ENCODE measurements around the gene BID. TPM values are rescaled to one million over a fixed set of nuclear protein-coding genes. Genes with fewer than 3 reads are reported as not detected.

The BID gene
- total RNA-seq, 1 experiment from 2014 or later = 23.2 TPM

GRCh38 chr22:17694193-17694592, 80.1 kb downstream of the BID start:
- peaks cover 2 to 5% (median 3%) of the 10 kb centered on the region in 3 experiments; a peak in 5 of 7 replicates for H3K36me3 Mint-ChIP-seq (ENCODE audit: insufficient read depth in 1 of 3, low read depth in 3 of 3)

More at GRCh38 chr22:17694193-17694592, 80.1 kb downstream of the BID start:
- no peak overlapping the region for H2BK15ac ChIP-seq (ENCODE audit: low read depth, low read length)
- H2BK20ac ChIP-seq (ENCODE audit: low read depth, low read length, poor library complexity, severe bottlenecking) = no peak overlapping the region
- H3K9me3 Mint-ChIP-seq = no peaks in the 10 kb centered on the region
- no peak overlapping the region for H3K4me3 Mint-ChIP-seq
- H3T11ph ChIP-seq (ENCODE audit: low read length) = no peak overlapping the region
- TF ChIP-seq, protein P1, sequence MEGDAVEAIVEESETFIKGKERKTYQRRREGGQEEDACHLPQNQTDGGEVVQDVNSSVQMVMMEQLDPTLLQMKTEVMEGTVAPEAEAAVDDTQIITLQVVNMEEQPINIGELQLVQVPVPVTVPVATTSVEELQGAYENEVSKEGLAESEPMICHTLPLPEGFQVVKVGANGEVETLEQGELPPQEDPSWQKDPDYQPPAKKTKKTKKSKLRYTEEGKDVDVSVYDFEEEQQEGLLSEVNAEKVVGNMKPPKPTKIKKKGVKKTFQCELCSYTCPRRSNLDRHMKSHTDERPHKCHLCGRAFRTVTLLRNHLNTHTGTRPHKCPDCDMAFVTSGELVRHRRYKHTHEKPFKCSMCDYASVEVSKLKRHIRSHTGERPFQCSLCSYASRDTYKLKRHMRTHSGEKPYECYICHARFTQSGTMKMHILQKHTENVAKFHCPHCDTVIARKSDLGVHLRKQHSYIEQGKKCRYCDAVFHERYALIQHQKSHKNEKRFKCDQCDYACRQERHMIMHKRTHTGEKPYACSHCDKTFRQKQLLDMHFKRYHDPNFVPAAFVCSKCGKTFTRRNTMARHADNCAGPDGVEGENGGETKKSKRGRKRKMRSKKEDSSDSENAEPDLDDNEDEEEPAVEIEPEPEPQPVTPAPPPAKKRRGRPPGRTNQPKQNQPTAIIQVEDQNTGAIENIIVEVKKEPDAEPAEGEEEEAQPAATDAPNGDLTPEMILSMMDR (conservative IDR thresholded peaks at IDR 0.05) = no peak
- no peak for DNase-seq
- H3K9ac ChIP-seq (ENCODE audit: extremely low read depth, insufficient read length, low read length) = no peak overlapping the region
- H2BK12ac ChIP-seq (ENCODE audit: insufficient read length, low read depth, low read length) = no peak overlapping the region
- H3K14ac ChIP-seq (ENCODE audit: insufficient read depth, low read length) = no peak overlapping the region
- H3K79me2 ChIP-seq (ENCODE audit: insufficient read depth, low read length) = no peaks in the 10 kb centered on the region; the same call in 1 of the 2 replicates
- no peaks in the 10 kb centered on the region for H3K27me3 Mint-ChIP-seq (ENCODE audit: low read depth)
- H2BK120ac ChIP-seq (ENCODE audit: low read depth, low read length, poor library complexity, severe bottlenecking) = no peak overlapping the region
- no peak overlapping the region for H4K91ac ChIP-seq (ENCODE audit: insufficient read length, low read depth, low read length)
- H3K23ac ChIP-seq (ENCODE audit: insufficient read length, low read depth, low read length) = no peak overlapping the region
- no peak overlapping the region for H3K27ac ChIP-seq (ENCODE audit: insufficient read length, low read depth, low read length)
- H2BK5ac ChIP-seq (ENCODE audit: insufficient read length, low read length) = no peak overlapping the region
- no peak overlapping the region for H3K18ac ChIP-seq (ENCODE audit: insufficient read length, low read depth, low read length)
- no peaks in the 10 kb centered on the region for H3K27me3 ChIP-seq (ENCODE audit: insufficient read depth, low read length)
- WGBS (ENCODE audit: extremely low coverage, insufficient read length, low lambda C conversion rate) = no CpG with 5 or more reads among the region's 2 CpGs
- no peak overlapping the region for H3K27ac Mint-ChIP-seq
- H3K4me1 ChIP-seq (ENCODE audit: insufficient read depth, low read length) = no peaks in the 10 kb centered on the region
- no peak overlapping the region for H2AK5ac ChIP-seq (ENCODE audit: insufficient read length, low read length)
- no peaks in the 10 kb centered on the region for H3K9me3 ChIP-seq (ENCODE audit: control insufficient read depth, low read depth, low read length)
- H3K4ac ChIP-seq (ENCODE audit: low read depth, low read length) = no peak overlapping the region
- no peaks in the 10 kb centered on the region for H3K23me2 ChIP-seq (ENCODE audit: insufficient read length, low read depth, low read length, poor library complexity, severe bottlenecking)
- H4K20me1 ChIP-seq (ENCODE audit: control insufficient read depth, insufficient read depth, insufficient read length) = no peaks in the 10 kb centered on the region
- H3K79me1 ChIP-seq (ENCODE audit: insufficient read depth, low read depth, low read length, poor library complexity, severe bottlenecking) = no peaks in the 10 kb centered on the region
- no peak overlapping the region for H4K8ac ChIP-seq (replicated peaks; ENCODE audit: insufficient read length, low read depth, low read length)
- no peak overlapping the region for H4K5ac ChIP-seq (ENCODE audit: insufficient read length, low read depth, low read length)
- no peak overlapping the region for H3K56ac ChIP-seq (ENCODE audit: insufficient read length, low read depth, low read length)
- no peak overlapping the region for H3K4me2 ChIP-seq (ENCODE audit: insufficient read depth, insufficient read length, low read length)
- H2AFZ ChIP-seq (ENCODE audit: low read length) = no peak overlapping the region
- H3K4me1 Mint-ChIP-seq = no peaks in the 10 kb centered on the region

Measured in H9 (cell line).